HepG2 (cell line): ENCODE data around the gene PARVB. TPM values are rescaled to one million over a fixed set of nuclear protein-coding genes. Genes with fewer than 3 reads are reported as not detected.
A peak's percentile ranks its signal among the peaks of the same experiment; 100 is the strongest.

Experiments used
- ATAC-seq: fragments of 200-7000 bp; cut with Tn5 transposase; 3 replicates; pipeline ENCODE4 v1.9.1; 2020; ENCODE audit warnings: mild to moderate bottlenecking, moderate library complexity
- BruUV-seq: library from RNA; stranded (reverse); fragments of 400-500 nt; replicated peaks from 2 replicates; lab custom pipeline; 2021; lab: Mats Ljungman, UMichigan
- CTCF ChIA-PET: fragments of 300-600 bp; formaldehyde crosslinking; extraction: SDS; loops from one replicate; lab custom pipeline; 2021; ENCODE audit warnings: low total read pairs, inconsistent platforms, low intra/inter-chr PET ratio; lab: Yijun Ruan, JAX
- POLR2A ChIA-PET: fragments of 350-600 bp; sonication (Branson Sonifier 250); formaldehyde crosslinking; loops from one replicate; lab custom pipeline; 2020; ENCODE audit warnings: antibody characterized with exemption, inconsistent platforms; lab: Yijun Ruan, JAX
- DNase-seq: peaks from one replicate; pipeline ENCODE4 v3.0.0-alpha.2; 2015; ENCODE audit warnings: low spot score
- FAIRE-seq: peaks from 3 replicates; lab custom pipeline; 2011; peaks lifted over from hg19 to GRCh38; lab: Jason Lieb, UNC
- H2AFZ ChIP-seq: one replicate; pipeline ENCODE4 v1.6.1; 2011; ENCODE audit warnings: low read length, inconsistent platforms
- H3K27ac ChIP-seq: fragments of 300-600 bp; 3 replicates; pipeline ENCODE4 v1.8.0; 2011; ENCODE audit warnings: mixed run types, mild to moderate bottlenecking, mixed read lengths, low read length, inconsistent platforms; ENCODE audit not compliant: insufficient read depth; ENCODE audit errors: extremely low read length
- H3K27me3 ChIP-seq, 2 experiments: fragments of 200-600 bp in 1 of 2; 2 replicates in 1 of 2; 3 replicates in 1 of 2; pipeline versions ENCODE4 v1.6.0 to v1.8.0; 2011; ENCODE audit warnings: low read length in 2 of 2, mild to moderate bottlenecking in 2 of 2, moderate library complexity in 2 of 2, inconsistent platforms in 1 of 2; ENCODE audit not compliant: insufficient read depth in 2 of 2, control insufficient read depth in 1 of 2
- H3K36me3 ChIP-seq, 2 experiments: fragments of 200-600 bp in 1 of 2; replicated peaks in 1 of 2; 2 replicates in 1 of 2; 3 replicates in 1 of 2; pipeline versions ENCODE4 v1.5.1 to v1.8.0; 2011; ENCODE audit warnings: low read length in 2 of 2, inconsistent platforms in 1 of 2; ENCODE audit not compliant: insufficient read depth in 2 of 2, control insufficient read depth in 1 of 2
- H3K4me1 ChIP-seq: 2 replicates; pipeline ENCODE4 v1.5.1; 2012; ENCODE audit warnings: low read length, inconsistent platforms; ENCODE audit not compliant: insufficient read depth
- H3K4me2 ChIP-seq: 2 replicates; pipeline ENCODE4 v1.6.0; 2011; ENCODE audit warnings: low read depth, low read length, inconsistent platforms
- H3K4me3 ChIP-seq, 3 experiments: fragments of 200-600 bp in 1 of 3; sonication (generic), shearing (Covaris generic) in 1 of 3; replicated peaks in 1 of 3; 2 replicates each; pipeline ENCODE4 v1.5.1; 2011 to 2016; ENCODE audit warnings: low read length in 3 of 3, inconsistent platforms in 2 of 3, low read depth in 2 of 3, mild to moderate bottlenecking in 2 of 3, control low read depth in 1 of 3, mixed read lengths in 1 of 3; ENCODE audit not compliant: insufficient read depth in 1 of 3
- H3K79me2 ChIP-seq: one replicate; pipeline ENCODE4 v1.6.1; 2011; ENCODE audit warnings: low read length, inconsistent platforms; ENCODE audit not compliant: insufficient read depth
- H3K9ac ChIP-seq: 2 replicates; pipeline ENCODE4 v1.6.0; 2011; ENCODE audit warnings: mild to moderate bottlenecking, low read depth, low read length, inconsistent platforms; ENCODE audit not compliant: insufficient read depth
- H3K9me3 ChIP-seq: 2 replicates; pipeline ENCODE4 v1.5.1; 2012; ENCODE audit warnings: mild to moderate bottlenecking, low read length
- H4K20me1 ChIP-seq: 2 replicates; pipeline ENCODE4 v1.6.0; 2011; ENCODE audit warnings: inconsistent platforms, mild to moderate bottlenecking, low read length, moderate library complexity; ENCODE audit not compliant: insufficient read depth
- AFF4 ChIP-seq: sonication (generic); formaldehyde crosslinking; IDR thresholded peaks from 2 replicates; pipeline ENCODE4 v1.4.0; 2020; ENCODE audit warnings: missing genetic modification reagents
- HNRNPLL ChIP-seq: fragments of 200-400 bp; formaldehyde crosslinking; IDR thresholded peaks from 2 replicates; pipeline ENCODE4 v1.6.1; 2017; ENCODE audit warnings: mild to moderate bottlenecking, low read depth, low read length; ENCODE audit not compliant: poor library complexity, severe bottlenecking
- HOXA3 ChIP-seq: sonication (generic); formaldehyde crosslinking; IDR thresholded peaks from 2 replicates; pipeline ENCODE4 v1.5.0; 2020; ENCODE audit warnings: missing genetic modification reagents
- NCOA1 ChIP-seq: sonication (generic); formaldehyde crosslinking; IDR thresholded peaks from 2 replicates; pipeline ENCODE4 v1.9.0; 2021; ENCODE audit warnings: missing genetic modification reagents
- NR3C1 ChIP-seq: sonication (generic); formaldehyde crosslinking; IDR thresholded peaks from 2 replicates; pipeline ENCODE4 v1.4.0; 2020; ENCODE audit warnings: missing genetic modification reagents
- SMC3 ChIP-seq: IDR thresholded peaks from 2 replicates; pipeline ENCODE4 v1.6.1; 2011; ENCODE audit warnings: low read length, improper control_type of control experiment
- TARDBP ChIP-seq: sonication (generic); formaldehyde crosslinking; IDR thresholded peaks from 2 replicates; pipeline ENCODE4 v1.8.0; 2022; ENCODE audit warnings: mild to moderate bottlenecking, missing genetic modification reagents
- ZFP90 ChIP-seq: sonication (generic); formaldehyde crosslinking; IDR thresholded peaks from 2 replicates; pipeline ENCODE4 v1.8.0; 2022; ENCODE audit warnings: missing genetic modification reagents, mild to moderate bottlenecking, inconsistent platforms, borderline replicate concordance
- ZNF3 ChIP-seq: IDR thresholded peaks from 2 replicates; pipeline ENCODE4 v1.7.0; 2017; ENCODE audit warnings: inconsistent platforms
- ZNF30 ChIP-seq: sonication (generic); formaldehyde crosslinking; IDR thresholded peaks from 2 replicates; pipeline ENCODE4 v1.5.0; 2020; ENCODE audit warnings: mild to moderate bottlenecking, missing genetic modification reagents
- ZNF576 ChIP-seq: sonication (generic); formaldehyde crosslinking; IDR thresholded peaks from 2 replicates; pipeline ENCODE4 v1.4.0; 2020; ENCODE audit warnings: mild to moderate bottlenecking, missing genetic modification reagents
- ZNF605 ChIP-seq: sonication (generic); formaldehyde crosslinking; IDR thresholded peaks from 2 replicates; pipeline ENCODE4 v1.8.0; 2022; ENCODE audit warnings: mild to moderate bottlenecking, missing genetic modification reagents
- ZNF720 ChIP-seq: sonication (generic); formaldehyde crosslinking; IDR thresholded peaks from 2 replicates; pipeline ENCODE4 v1.4.0; 2020; ENCODE audit warnings: missing genetic modification reagents
- ZNF724P ChIP-seq: sonication (generic); formaldehyde crosslinking; IDR thresholded peaks from 2 replicates; pipeline ENCODE4 v1.8.0; 2022; ENCODE audit warnings: missing genetic modification reagents, borderline replicate concordance
- WGBS: methylation state at CpG from one replicate; pipeline ENCODE4 v1.1.6; 2017; ENCODE audit warnings: low lambda C conversion rate; 5-methylcytosine and 5-hydroxymethylcytosine counted together
- in situ Hi-C: cut with HindIII; loops from 2 replicates; pipeline ENCODE4 v1.10.0; 2017; ENCODE audit warnings: low pct_unique_long_range_greater_than_20kb; ENCODE audit not compliant: extremely low pct_ligation_motif_present
- intact Hi-C: fragments of 100-400 bp; cut with micrococcal nuclease; formaldehyde crosslinking; loops from one replicate; pipeline ENCODE4 v1.10.0; 2022; ENCODE audit not compliant: unreplicated experiment
- polyA plus RNA-seq, 8 experiments: library from polyadenylated mRNA; depleted of rRNA in 3 of 8; stranded (reverse) in 7 of 8; unstranded in 1 of 8; fragments of >200 nt; fragmentation: Illumina TruSeq in 4 of 8; extraction: Trizol in 4 of 8; gene quantifications; 2 replicates each; pipeline versions ENCODE4 v1.2.1 to v1.2.3, GENCODE V29; 2011 to 2016; ENCODE audit warnings: low read depth in 4 of 8, missing spikeins in 1 of 8, mixed read lengths in 1 of 8; ENCODE audit not compliant: insufficient read depth in 1 of 8
- total RNA-seq, 5 experiments: library from RNA; depleted of rRNA; stranded (reverse); fragments of >200 nt; fragmentation: Illumina TruSeq; extraction: Trizol; gene quantifications; 2 replicates each; pipeline ENCODE4 v1.2.3, GENCODE V29; 2016; ENCODE audit warnings: low read depth in 1 of 5
- TF ChIP-seq, protein P1 (sequence below): sonication (generic); formaldehyde crosslinking; IDR thresholded peaks from 2 replicates; pipeline ENCODE4 v1.4.0; 2020; ENCODE audit warnings: missing genetic modification reagents
- TF ChIP-seq, protein P2 (sequence below): sonication (generic); formaldehyde crosslinking; IDR thresholded peaks from 2 replicates; pipeline ENCODE4 v1.8.0; 2022; ENCODE audit warnings: missing genetic modification reagents, mild to moderate bottlenecking, borderline replicate concordance

The PARVB gene
- total and polyA plus RNA-seq, 2 of the 13 experiments (the other 11 are each of a cell fraction or from before 2014, with no cell fraction given), result 0.11 to 0.15 TPM

DNA sequence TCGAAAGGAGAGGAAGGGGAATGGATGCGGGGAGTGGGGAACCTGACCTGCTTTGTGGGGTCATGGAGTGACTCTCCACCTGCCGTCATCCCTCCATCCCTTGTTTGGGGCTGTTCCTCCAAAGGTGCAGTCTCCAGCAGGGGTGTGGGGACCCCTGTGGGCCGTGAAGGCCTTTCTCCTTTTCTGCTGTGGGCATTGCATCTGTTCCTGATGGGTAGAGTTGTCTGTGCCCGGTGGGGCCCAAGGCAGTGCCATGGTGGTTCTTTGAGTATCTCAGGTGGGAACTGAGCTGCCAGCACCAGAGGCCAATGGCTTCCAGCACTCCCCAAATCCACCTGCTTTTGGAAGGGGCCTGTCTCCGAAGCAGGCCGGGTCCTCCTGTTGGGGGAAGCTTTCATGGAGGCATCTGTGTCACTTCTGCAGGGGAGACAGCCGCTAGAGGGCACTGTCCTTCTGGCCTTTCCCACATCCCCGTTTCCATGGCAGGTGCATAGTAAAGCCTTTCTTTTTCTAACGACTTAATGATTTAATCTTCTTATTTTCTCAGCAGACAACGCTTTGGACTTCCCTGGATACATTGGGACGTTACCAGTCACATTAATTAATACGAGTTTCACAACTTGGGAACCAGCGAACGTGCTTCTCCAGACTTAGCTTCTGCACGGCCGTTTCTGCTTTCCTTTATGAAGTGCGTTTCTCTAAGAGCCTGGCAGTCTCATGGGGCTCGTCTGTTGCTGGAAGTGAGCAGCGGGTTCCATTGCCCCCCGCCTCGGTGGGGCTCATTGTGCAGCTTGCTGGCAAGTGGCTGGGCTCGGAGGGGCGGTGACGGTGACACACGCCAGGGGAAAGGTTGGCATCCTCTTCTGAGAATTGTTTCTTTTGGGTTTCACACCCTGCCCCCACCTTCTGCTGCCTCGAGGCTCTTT, 57.1 kb downstream of the PARVB start (continued):
- TF ChIP-seq, protein P1, sequence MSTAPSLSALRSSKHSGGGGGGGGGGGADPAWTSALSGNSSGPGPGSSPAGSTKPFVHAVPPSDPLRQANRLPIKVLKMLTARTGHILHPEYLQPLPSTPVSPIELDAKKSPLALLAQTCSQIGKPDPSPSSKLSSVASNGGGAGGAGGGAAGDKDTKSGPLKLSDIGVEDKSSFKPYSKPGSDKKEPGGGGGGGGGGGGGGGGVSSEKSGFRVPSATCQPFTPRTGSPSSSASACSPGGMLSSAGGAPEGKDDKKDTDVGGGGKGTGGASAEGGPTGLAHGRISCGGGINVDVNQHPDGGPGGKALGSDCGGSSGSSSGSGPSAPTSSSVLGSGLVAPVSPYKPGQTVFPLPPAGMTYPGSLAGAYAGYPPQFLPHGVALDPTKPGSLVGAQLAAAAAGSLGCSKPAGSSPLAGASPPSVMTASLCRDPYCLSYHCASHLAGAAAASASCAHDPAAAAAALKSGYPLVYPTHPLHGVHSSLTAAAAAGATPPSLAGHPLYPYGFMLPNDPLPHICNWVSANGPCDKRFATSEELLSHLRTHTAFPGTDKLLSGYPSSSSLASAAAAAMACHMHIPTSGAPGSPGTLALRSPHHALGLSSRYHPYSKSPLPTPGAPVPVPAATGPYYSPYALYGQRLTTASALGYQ (CRISPR knock-in tag), result no peak
- TF ChIP-seq ZNF3 (CRISPR knock-in tag), result no peak
- no peak for TF ChIP-seq AFF4 (CRISPR knock-in tag)
- TF ChIP-seq TARDBP (CRISPR knock-in tag), result no peak
- TF ChIP-seq SMC3, result peak; percentile 57

DNA sequence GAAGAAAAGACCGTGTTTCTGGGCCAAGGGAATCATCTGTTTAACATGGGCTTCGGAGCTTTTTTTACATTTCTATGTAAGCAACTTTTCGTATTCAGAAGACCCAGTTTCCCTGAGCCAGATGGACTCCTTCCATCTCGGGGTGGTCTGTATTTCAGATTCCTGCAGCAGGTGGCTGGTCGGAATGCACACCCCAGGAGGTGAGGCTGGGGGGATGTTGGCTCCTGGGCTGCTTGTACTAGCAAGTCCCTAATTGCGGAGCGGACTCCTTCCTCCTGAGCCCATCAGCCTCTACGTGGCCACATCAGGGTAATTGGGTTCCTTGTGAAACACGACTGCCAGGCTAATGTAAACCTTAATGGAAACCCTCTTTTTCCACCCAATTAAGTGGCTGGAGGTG, 58.7 kb downstream of the PARVB start:
- 29% methylated on average over 8 of the region's 9 CpGs for WGBS
- TF ChIP-seq NCOA1 (CRISPR knock-in tag) (no peak), ZNF720 (CRISPR knock-in tag) (no peak), ZNF30 (CRISPR knock-in tag) (no peak), ZNF724P (CRISPR knock-in tag) (no peak), HNRNPLL (no peak), NR3C1 (CRISPR knock-in tag) (no peak), ZFP90 (CRISPR knock-in tag) (no peak), ZNF605 (CRISPR knock-in tag) (no peak), ZNF576 (CRISPR knock-in tag) (no peak), HOXA3 (CRISPR knock-in tag) (no peak)
- TF ChIP-seq, protein P2, sequence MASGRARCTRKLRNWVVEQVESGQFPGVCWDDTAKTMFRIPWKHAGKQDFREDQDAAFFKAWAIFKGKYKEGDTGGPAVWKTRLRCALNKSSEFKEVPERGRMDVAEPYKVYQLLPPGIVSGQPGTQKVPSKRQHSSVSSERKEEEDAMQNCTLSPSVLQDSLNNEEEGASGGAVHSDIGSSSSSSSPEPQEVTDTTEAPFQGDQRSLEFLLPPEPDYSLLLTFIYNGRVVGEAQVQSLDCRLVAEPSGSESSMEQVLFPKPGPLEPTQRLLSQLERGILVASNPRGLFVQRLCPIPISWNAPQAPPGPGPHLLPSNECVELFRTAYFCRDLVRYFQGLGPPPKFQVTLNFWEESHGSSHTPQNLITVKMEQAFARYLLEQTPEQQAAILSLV (CRISPR knock-in tag), result no peak

More for the DNA sequence above, 58.7 kb downstream of the PARVB start:
- no peaks in the 10 kb centered on the region; the same call in 1 of the 2 replicates for H4K20me1 ChIP-seq
- no peak overlapping the region for H2AFZ ChIP-seq
- no peaks in the 10 kb centered on the region for H3K79me2 ChIP-seq
- no TSS peak for BruUV-seq
- no peak overlapping the region for H3K4me3 ChIP-seq
- H3K9ac ChIP-seq, result no peak overlapping the region
- H3K27me3 ChIP-seq, result peaks cover 0 to 15% of the 10 kb centered on the region in 2 experiments; a peak in 1 of 5 replicates
- ATAC-seq (no peak), DNase-seq (no peak), FAIRE-seq (no peak)
- intact Hi-C loops, result no loop called here
- H3K9me3 ChIP-seq, result no peaks in the 10 kb centered on the region
- no peaks in the 10 kb centered on the region for H3K36me3 ChIP-seq
- H3K4me2 ChIP-seq, result no peak overlapping the region
- CTCF ChIA-PET, result no interaction called here
- POLR2A ChIA-PET, result no interaction called here
- H3K4me1 ChIP-seq, result no peaks in the 10 kb centered on the region
- in situ Hi-C loops, result no loop called here
- H3K27ac ChIP-seq, result no peak overlapping the region
